PC-3 (cell line): Measurements from ENCODE around the gene RNF5. TPM values are rescaled to one million over a fixed set of nuclear protein-coding genes. Genes with fewer than 3 reads are reported as not detected.

Experiments used
- ATAC-seq: fragments of 200-7000 bp; cut with Tn5 transposase; 2 replicates; pipeline ENCODE4 v1.9.1; 2020; ENCODE audit warnings: mild to moderate bottlenecking, moderate library complexity
- BruUV-seq: library from RNA; stranded (reverse); fragments of 400-500 nt; replicated peaks from 2 replicates; lab custom pipeline; 2021; lab: Mats Ljungman, UMichigan
- CTCF ChIA-PET: fragments of 300-600 bp; sonication (Branson Sonifier 250); formaldehyde crosslinking; loops from one replicate; lab custom pipeline; 2022; ENCODE audit warnings: antibody characterized with exemption; lab: Charles Lee
- POLR2A ChIA-PET: fragments of 300-600 bp; sonication (Branson Sonifier 250); formaldehyde crosslinking; loops from one replicate; lab custom pipeline; 2022; ENCODE audit warnings: antibody characterized with exemption; ENCODE audit not compliant: unreplicated experiment; lab: Charles Lee
- DNase-seq: peaks from one replicate; pipeline ENCODE4 v3.0.0-alpha.2; 2015
- H2AFZ ChIP-seq: fragments of 300-600 bp; sonication (generic); 2 replicates; pipeline ENCODE4 v1.6.0; 2016; ENCODE audit warnings: antibody characterized with exemption, low read length
- H3F3A ChIP-seq: fragments of 300-600 bp; sonication (generic); one replicate; pipeline ENCODE4 v1.6.0; 2017; ENCODE audit warnings: antibody characterized with exemption, low read length, control low read depth, mild to moderate bottlenecking; ENCODE audit not compliant: unreplicated experiment
- H3K27ac ChIP-seq: fragments of 300-600 bp; sonication (generic); 2 replicates; pipeline ENCODE4 v1.5.1; 2016; ENCODE audit warnings: mild to moderate bottlenecking, low read length
- H3K27me3 ChIP-seq: fragments of 300-600 bp; sonication (generic); 2 replicates; pipeline ENCODE4 v1.6.1; 2016; ENCODE audit warnings: low read length, mixed read lengths
- H3K36me3 ChIP-seq: fragments of 300-600 bp; sonication (generic); 2 replicates; pipeline ENCODE4 v1.6.1; 2016; ENCODE audit warnings: low read depth, mixed run types, low read length, mixed read lengths
- H3K4me1 ChIP-seq: fragments of 300-600 bp; sonication (generic); 2 replicates; pipeline ENCODE4 v1.5.1; 2016; ENCODE audit warnings: low read length; ENCODE audit not compliant: insufficient read depth
- H3K4me2 ChIP-seq: fragments of 300-600 bp; sonication (generic); 2 replicates; pipeline ENCODE4 v1.6.0; 2016; ENCODE audit warnings: low read length
- H3K4me3 ChIP-seq: fragments of 300-600 bp; sonication (generic); 2 replicates; pipeline ENCODE4 v1.5.1; 2016; ENCODE audit warnings: mild to moderate bottlenecking, low read length, mixed read lengths
- H3K79me2 ChIP-seq: fragments of 300-600 bp; sonication (generic); 2 replicates; pipeline ENCODE4 v1.6.1; 2017; ENCODE audit warnings: low read length, mixed read lengths
- H3K9ac ChIP-seq: fragments of 300-600 bp; sonication (generic); 2 replicates; pipeline ENCODE4 v1.6.0; 2016; ENCODE audit warnings: mild to moderate bottlenecking, low read length
- H3K9me2 ChIP-seq: fragments of 300-600 bp; sonication (generic); replicated peaks from 2 replicates; pipeline ENCODE4 v1.6.1; 2016; ENCODE audit warnings: mixed run types, low read length, mixed read lengths
- H3K9me3 ChIP-seq: fragments of 300-600 bp; sonication (generic); 2 replicates; pipeline ENCODE4 v1.6.1; 2016; ENCODE audit warnings: low read length, mixed read lengths
- H4K20me1 ChIP-seq: fragments of 300-600 bp; sonication (generic); 2 replicates; pipeline ENCODE4 v1.6.1; 2016; ENCODE audit warnings: low read length, mixed read lengths
- CTCF ChIP-seq: fragments of 300-600 bp; sonication (generic); conservative IDR thresholded peaks from 2 replicates; pipeline ENCODE4 v1.5.1; 2017; ENCODE audit warnings: antibody characterized with exemption, low read depth, mild to moderate bottlenecking, low read length
- EZH2 ChIP-seq: fragments of 300-600 bp; sonication (generic); IDR thresholded peaks from one replicate; pipeline ENCODE4 v1.6.1; 2017; ENCODE audit warnings: antibody characterized with exemption, mild to moderate bottlenecking, low read length; ENCODE audit not compliant: unreplicated experiment
- EZH2phosphoT487 ChIP-seq: fragments of 300-600 bp; sonication (generic); IDR thresholded peaks from 2 replicates; pipeline ENCODE4 v1.6.1; 2018; ENCODE audit warnings: mild to moderate bottlenecking, antibody characterized with exemption, low read length, borderline replicate concordance
- intact Hi-C: fragments of 100-400 bp; cut with micrococcal nuclease; formaldehyde crosslinking; loops from 2 replicates; pipeline ENCODE4 v1.9.0; 2023
- total RNA-seq: library from RNA; depleted of rRNA; stranded (reverse); fragments of >200 nt; gene quantifications from 2 replicates; pipeline ENCODE4 v1.2.3, GENCODE V29; 2014

Gene RNF5
- total RNA-seq, 1 experiment from 2014 or later: 69.0 TPM

GRCh38 chr6:32189069-32189741 is 11.0 kb downstream of the RNF5 start:
- CTCF ChIA-PET: no interaction called here
- intact Hi-C loops: no loop called here
- Histone ChIP-seq H3K27me3 (no peaks in the 10 kb centered on the region), H3K79me2 (peaks cover 18% of the 10 kb centered on the region), H3K9me3 (no peaks in the 10 kb centered on the region), H3K4me2 (peak overlapping the region; percentile 81), H4K20me1 (no peaks in the 10 kb centered on the region), H3F3A (no peaks in the 10 kb centered on the region), H2AFZ (no peak overlapping the region), H3K4me1 (peaks cover 25% of the 10 kb centered on the region), H3K9ac (peak overlapping the region; percentile 78), H3K4me3 (peak overlapping the region; percentile 84), H3K36me3 (no peaks in the 10 kb centered on the region), H3K9me2 (no peaks in the 10 kb centered on the region), H3K27ac (no peak overlapping the region)
- TF ChIP-seq CTCF (no peak), EZH2 (no peak)
- DNase-seq (no peak), ATAC-seq (no peak)
- no TSS peak for BruUV-seq
- POLR2A ChIA-PET: no interaction called here

DNA sequence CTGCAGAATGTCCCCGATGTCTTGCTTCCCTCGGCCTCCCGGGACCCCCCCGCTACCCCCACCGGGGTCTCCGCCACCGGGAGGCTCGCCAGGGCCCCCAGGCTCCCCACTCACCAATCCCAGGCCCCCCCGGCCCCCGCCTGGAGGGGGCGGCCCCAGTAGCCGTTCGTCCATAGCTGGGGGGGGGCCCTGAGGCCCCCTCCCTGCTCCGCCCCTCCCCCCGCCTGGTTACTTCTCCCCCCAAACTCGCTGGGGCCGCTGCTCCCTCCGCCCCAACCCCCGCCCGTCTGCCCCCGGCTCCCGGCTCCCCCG is 11.5 kb downstream of the RNF5 start:
- POLR2A ChIA-PET: no interaction called here
- no TSS peak for BruUV-seq
- DNase-seq (no peak), ATAC-seq (no peak; the same call in 1 of the 2 replicates)
- no peaks in the 10 kb centered on the region for H3K9me2 ChIP-seq
- TF ChIP-seq CTCF (no peak), EZH2phosphoT487 (no peak), EZH2 (no peak)
- H3K9ac ChIP-seq: peak overlapping the region; percentile 78
- no peak overlapping the region; the same call in 1 of the 2 replicates for H2AFZ ChIP-seq
- H3K9me3 ChIP-seq: no peaks in the 10 kb centered on the region
- no peaks in the 10 kb centered on the region for H4K20me1 ChIP-seq
- intact Hi-C loops: no loop called here
- CTCF ChIA-PET: no interaction called here
- no peak overlapping the region for H3K27ac ChIP-seq
- peak overlapping the region; percentile 81 for H3K4me2 ChIP-seq
- no peaks in the 10 kb centered on the region for H3K27me3 ChIP-seq
- no peaks in the 10 kb centered on the region for H3F3A ChIP-seq
- no peaks in the 10 kb centered on the region for H3K36me3 ChIP-seq
- peaks cover 18% of the 10 kb centered on the region for H3K79me2 ChIP-seq
- peak overlapping the region; percentile 84 for H3K4me3 ChIP-seq
- peaks cover 28% of the 10 kb centered on the region for H3K4me1 ChIP-seq
